ENCODE measurements around the gene TMEM202. TPM values are rescaled to one million over a fixed set of nuclear protein-coding genes. Genes with fewer than 3 reads are reported as not detected.
"Not testable (repeated sequence)": the region's sequence is repeated elsewhere in the genome, so short reads cannot be mapped to it uniquely, and the experiment has no call there.

TMEM202 gene
- total RNA-seq, 1 donor from 2014 or later = not detected

DNA sequence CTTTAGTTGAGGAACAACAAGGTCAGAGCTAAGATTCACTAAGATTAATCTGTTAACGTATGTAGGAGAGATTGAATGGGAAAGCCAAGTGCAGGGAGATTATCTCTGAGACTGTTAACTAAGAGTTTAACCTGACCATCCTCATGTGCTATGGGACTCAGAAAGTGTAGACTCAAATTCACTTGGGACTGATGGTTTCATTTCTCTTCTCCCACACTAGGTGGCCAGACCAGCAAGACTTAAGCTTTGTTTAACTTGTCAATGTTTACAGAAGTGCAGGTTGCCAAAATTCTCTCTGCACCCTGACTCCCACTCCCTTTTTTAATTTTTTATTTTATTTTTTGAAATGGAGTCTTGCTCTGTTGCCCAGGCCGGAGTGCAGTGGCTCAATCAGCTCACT lies 16.0 kb upstream of the TMEM202 start:
- Histone ChIP-seq H3K4me3 (ENCODE audit: low read depth, low read length) (no peak overlapping the region), H3K27me3 (ENCODE audit: control insufficient read depth, insufficient read depth, low read length) (peaks cover 4% of the 10 kb centered on the region), H3K36me3 (ENCODE audit: control insufficient read depth, insufficient read depth, low read length) (no peaks in the 10 kb centered on the region)
- no peak for TF ChIP-seq CTCF (IDR thresholded peaks at IDR 0.05; ENCODE audit: insufficient read depth, low read length, poor library complexity, severe bottlenecking)
- no peak for DNase-seq (ENCODE audit: low read depth)

DNA sequence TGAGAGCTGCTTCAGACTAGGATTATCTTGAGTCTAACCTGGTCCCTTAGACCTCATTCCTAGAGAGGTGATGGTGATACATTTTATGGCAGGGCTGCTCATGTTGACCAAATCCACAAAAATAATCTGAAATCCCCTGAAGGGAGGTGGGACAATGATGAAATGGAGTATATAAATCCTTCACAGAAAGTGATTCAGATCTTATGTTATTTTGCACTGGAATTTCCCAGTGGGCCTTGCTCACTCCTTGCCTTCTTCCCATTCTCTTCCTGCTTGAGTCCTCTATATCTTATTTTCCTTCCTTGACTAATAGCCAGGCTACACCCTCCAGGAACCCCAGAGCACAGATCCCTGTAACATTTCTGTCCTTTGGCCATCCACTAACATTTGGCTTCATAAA lies 10.4 kb upstream of the TMEM202 start:
- no peak overlapping the region for H3K4me3 ChIP-seq (ENCODE audit: low read depth, low read length)
- DNase-seq (ENCODE audit: low read depth) = no peak
- H3K27me3 ChIP-seq (ENCODE audit: control insufficient read depth, insufficient read depth, low read length) = peaks cover 4% of the 10 kb centered on the region
- TF ChIP-seq CTCF (IDR thresholded peaks at IDR 0.05; ENCODE audit: insufficient read depth, low read length, poor library complexity, severe bottlenecking) = no peak
- H3K36me3 ChIP-seq (ENCODE audit: control insufficient read depth, insufficient read depth, low read length) = no peaks in the 10 kb centered on the region

- no peak for TF ChIP-seq CTCF (IDR thresholded peaks at IDR 0.05; ENCODE audit: insufficient read depth, low read length, poor library complexity, severe bottlenecking)
- DNase-seq (ENCODE audit: low read depth) = no peak
- H3K27me3 ChIP-seq (ENCODE audit: control insufficient read depth, insufficient read depth, low read length) = peaks cover 4% of the 10 kb centered on the region
- no peak overlapping the region for H3K4me3 ChIP-seq (ENCODE audit: low read depth, low read length)
- no peaks in the 10 kb centered on the region for H3K36me3 ChIP-seq (ENCODE audit: control insufficient read depth, insufficient read depth, low read length)
Observed at GRCh38 chr15:72389231-72389630, 8.9 kb upstream of the TMEM202 start.

DNA sequence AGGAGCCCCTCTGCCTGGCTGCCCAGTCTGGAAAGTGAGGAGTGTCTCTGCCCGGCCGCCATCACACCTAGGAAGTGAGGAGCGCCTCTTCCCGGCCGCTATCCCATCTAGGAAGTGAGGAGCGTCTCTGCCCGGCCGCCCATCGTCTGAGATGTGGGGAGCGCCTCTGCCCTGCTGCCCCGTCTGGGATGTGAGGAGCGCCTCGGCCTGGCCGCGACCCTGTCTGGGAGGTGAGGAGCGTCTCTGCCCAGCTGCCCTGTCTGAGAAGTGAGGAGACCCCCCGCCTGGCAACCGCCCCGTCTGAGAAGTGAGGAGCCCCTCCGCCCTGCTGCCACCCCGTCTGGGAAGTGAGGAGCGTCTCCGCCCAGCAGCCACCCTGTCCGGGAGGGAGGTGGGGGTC lies 1.8 kb upstream of the TMEM202 start:
- DNase-seq (ENCODE audit: low read depth); H3K27me3 ChIP-seq (ENCODE audit: control insufficient read depth, insufficient read depth, low read length); H3K36me3 ChIP-seq (ENCODE audit: control insufficient read depth, insufficient read depth, low read length); H3K4me3 ChIP-seq (ENCODE audit: low read depth, low read length): not testable (repeated sequence)

DNA sequence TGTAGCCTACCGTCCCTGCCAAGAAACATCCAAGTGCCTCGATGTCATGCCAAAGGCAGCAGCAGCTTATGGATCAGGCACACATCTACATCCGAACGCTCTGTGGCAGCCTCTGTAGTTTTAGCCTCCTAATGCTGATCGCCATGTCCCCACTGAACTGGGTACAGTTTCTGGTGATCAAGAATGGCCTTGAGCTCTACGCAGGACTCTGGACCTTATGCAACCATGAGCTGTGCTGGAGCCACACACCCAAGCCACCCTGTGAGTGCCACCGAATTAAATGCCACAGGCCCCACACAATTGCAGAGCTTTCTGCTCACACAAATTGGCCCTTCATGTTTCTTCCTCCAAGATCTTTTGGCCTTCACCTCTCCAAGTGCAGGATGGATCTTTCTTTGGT lies 543 bp downstream of the TMEM202 start:
- no peak for DNase-seq (ENCODE audit: low read depth)
- Histone ChIP-seq H3K36me3 (ENCODE audit: control insufficient read depth, insufficient read depth, low read length) (no peaks in the 10 kb centered on the region), H3K4me3 (ENCODE audit: low read depth, low read length) (no peak overlapping the region), H3K27me3 (ENCODE audit: control insufficient read depth, insufficient read depth, low read length) (peaks cover 14% of the 10 kb centered on the region)
- no peak for TF ChIP-seq CTCF (IDR thresholded peaks at IDR 0.05; ENCODE audit: insufficient read depth, low read length, poor library complexity, severe bottlenecking)

DNA sequence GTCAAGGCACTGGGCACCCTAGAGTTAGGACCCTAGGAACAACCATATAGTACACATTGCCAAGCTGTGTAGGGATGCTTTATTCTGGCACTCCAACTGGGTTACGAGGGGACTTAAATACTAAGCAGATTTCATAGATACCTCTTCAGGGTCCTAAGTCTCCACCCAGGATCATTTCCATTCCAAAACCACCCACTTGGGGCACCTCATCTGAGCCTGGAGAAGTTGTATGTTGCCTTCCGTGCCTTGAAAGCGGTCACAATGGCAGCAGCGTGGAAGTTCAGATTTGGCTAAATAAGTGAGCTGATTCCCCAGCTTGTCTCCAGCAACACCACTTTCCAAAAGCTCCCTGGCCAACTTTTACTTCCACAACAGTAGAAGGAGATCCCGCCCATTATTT lies 4.6 kb downstream of the TMEM202 start:
- Histone ChIP-seq H3K36me3 (ENCODE audit: control insufficient read depth, insufficient read depth, low read length) (no peaks in the 10 kb centered on the region), H3K4me3 (ENCODE audit: low read depth, low read length) (no peak overlapping the region), H3K27me3 (ENCODE audit: control insufficient read depth, insufficient read depth, low read length) (peaks cover 14% of the 10 kb centered on the region)
- no peak for DNase-seq (ENCODE audit: low read depth)
- TF ChIP-seq CTCF (IDR thresholded peaks at IDR 0.05; ENCODE audit: insufficient read depth, low read length, poor library complexity, severe bottlenecking) = no peak
